Midbrain (tissue), 1 donor: ENCODE measurements around the gene PTK6.
A peak's percentile ranks its signal among the peaks of the same experiment; 100 is the strongest.
"Not testable (repeated sequence)": the region's sequence is repeated elsewhere in the genome, so short reads cannot be mapped to it uniquely, and the experiment has no call there.

Source experiments
- DNase-seq: peaks from one replicate; lab custom pipeline; 2025; lab: John Stamatoyannopoulos, UW

The PTK6 gene

DNA sequence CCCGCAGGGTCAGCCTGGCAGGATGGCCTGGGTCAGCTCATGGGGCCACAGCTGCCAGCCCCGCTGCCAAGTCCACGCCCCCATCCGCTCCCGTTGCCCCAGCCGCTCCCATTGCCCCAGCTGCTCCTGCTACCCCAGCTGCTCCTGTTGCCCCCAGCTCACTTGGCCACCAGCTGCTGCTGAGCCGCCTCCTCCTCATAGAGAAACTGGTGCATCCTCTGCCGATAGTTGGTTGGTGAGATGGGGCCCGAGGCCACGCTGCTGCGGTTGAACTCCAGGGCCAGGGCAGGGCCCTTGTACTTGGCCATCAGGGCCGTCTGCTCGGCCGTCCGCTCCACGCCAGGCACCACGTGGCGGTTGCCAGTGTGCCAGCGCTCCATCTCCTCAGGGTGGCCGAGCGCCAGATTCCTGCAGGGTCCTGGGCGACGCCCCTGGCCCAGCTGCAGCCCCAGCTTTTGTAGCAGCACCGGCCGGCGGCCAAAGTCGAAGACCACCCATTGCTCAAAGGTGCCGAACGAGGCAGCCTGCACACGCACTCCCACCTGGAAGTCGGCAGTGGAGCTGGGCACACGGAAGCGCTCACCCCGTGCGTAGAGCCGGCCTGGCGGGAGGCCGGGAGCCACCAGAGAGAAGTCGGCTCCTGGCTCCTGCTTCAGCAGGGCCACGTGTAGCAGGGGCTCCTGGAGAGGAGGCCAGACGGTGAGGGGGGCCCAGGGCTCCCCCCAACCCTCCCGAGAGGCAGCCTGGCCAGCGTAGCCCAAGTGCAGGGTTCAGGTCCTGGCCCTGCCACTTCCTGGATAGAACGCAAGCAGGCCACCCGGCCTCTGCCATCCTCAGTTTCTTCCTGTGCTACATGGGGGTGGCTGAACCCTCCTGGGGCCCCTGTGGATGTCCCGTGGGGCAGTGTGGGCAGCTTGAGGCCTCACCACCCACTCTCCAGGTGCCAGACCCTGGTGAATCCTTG lies 32.1 kb upstream of the PTK6 start:
- no peak for DNase-seq

GRCh38 chr20:63568170-63568981 lies 31.2 kb upstream of the PTK6 start:
- DNase-seq = no peak

- DNase-seq = peak; percentile 18
Measured at GRCh38 chr20:63567386-63568169, 30.4 kb upstream of the PTK6 start.

- DNase-seq = no peak
Measured at GRCh38 chr20:63567136-63567385, 29.9 kb upstream of the PTK6 start.

GRCh38 chr20:63566395-63567135 lies 29.4 kb upstream of the PTK6 start:
- DNase-seq = no peak

GRCh38 chr20:63565699-63566335 lies 28.6 kb upstream of the PTK6 start:
- no peak for DNase-seq

DNA sequence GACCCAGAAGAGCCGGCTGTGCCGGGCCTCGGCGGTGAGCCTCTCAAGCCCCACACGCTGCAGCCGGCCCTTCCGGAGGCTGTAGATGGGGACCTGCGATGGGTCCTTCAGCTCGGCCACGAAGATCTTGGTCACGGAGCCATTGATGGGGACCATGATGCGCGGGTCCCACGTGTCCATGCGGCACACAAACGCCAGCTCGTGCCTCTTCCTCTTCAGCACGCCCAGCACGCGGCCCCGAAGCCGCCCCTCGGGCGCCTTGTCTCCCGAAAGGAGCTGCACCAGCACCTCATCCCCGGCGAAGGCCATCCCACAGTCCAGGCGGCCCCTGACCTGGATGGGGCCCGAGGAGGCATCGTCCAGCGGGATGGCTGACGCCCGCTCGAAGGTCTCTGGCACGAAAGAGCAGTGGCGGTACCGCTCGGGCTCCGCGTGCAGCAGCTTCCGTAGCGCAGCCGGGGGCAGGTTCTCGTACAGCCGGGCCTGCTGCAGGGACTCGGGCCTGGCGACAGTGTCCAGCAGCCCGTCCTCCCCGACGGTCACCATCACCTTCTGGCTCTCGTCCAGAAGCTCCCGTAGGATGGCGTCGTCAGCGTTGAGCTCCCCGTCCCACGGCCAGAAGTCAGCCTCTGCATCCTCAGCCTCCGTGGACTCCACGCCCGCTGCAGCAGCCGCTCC lies 28.0 kb upstream of the PTK6 start:
- DNase-seq = no peak

DNA sequence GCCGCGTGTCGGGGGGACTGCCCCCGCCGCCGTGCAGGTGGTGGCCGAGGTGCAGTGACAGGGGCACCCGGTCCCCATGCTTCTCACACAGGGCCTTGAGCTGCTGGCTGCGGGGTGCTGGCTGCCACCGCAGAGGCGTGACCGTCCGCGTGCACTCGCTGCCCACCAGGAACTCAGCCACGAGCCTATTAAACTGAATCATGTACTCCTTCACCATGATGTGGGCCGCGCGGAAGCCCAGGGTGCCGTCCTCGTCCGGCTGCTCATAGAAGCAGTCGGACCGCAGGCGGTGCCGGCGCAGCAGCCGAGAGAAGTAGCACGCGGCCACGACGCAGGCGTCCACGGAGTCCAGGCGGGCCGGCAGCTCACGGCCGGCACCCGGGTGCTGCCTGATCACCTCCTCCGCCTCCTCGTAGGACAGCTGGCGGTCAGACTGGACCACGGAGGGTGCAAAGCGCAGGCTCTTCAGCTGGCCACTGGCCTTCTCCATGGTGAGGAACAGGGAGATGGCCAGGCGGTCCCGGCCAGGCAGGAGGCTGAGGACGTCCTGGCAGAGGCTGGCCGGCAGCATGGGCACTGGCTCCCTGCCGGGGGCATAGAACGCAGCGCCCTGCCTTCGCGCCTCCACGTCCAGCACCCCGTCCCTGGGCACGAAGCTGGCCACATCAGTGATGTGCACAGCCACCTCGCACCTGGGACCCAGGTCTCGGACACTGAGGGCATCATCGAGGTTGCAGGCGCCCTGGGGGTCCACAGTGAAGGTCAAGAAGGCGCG lies 27.0 kb upstream of the PTK6 start:
- no peak for DNase-seq

DNA sequence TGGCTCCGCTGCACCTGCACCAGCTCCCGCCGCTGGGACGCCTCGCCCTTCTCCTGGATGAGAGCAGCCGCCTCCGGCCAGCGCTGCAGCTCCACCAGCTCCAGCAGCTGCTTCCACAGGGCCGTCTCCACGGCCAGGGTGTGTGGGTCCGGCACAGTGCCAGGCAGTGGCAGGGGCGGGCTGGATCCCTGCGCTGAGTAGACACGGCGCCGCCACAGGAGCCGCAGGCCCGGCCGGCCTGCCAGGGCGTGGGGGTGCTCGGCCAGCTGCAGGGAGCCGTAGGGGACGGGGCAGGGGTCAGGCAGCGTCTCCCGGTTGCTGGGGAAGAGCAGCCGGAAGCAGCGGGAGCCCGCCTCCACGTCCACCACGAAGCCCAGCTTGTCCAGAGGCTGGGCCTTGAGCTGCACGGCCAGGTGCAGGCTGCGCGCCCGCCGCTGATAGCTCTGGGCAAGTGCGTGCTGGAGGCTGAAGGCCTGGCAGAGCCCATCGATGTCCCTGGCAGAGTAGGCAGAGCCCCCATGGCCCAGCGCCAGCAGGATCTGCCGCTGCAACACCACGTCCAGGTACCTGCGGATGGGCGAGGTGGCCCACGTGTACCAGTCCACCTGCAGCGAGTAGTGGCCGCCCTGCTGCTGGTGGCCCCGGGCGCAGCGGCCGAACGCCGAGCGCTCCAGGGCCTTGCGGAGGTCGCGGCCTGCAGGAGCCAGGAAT lies 26.2 kb upstream of the PTK6 start:
- no peak for DNase-seq

DNA sequence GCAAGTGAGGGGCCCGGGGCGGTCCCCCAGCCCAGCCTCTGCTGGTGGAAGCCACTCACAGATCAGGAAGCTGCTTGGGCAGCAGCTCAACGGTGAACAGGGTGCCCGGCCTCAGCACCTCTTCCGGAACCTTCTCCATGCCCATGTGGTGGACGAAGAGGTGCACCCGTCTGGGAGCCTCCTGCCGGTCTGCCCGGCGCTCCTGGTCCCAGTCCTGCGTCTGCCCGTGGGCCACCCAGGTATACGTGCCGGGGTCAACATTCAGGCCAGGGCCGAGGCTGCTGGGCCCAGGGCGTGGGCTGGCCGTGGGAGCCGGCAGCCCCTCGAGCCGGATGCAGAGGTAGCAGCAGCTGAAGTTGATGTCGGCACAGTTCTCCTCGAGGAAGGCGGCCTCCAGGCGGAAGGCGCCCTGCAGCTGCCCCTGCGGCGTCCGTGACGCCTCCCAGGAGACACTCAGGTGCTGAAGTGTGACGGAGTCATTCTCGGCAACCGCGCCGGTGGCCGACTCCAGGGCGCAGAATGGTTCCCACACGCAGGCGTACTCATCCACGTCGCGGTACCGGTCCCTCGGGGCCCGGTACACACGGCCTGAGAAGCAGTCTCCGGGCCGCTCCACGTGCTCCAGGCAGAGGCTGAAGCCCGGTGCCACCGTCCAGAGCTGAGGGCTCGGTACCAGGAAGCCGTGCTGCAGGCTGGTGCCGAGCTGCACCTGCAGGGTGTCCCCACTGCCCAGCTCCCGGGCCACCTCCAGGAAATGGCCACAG lies 25.5 kb upstream of the PTK6 start:
- no peak for DNase-seq

DNA sequence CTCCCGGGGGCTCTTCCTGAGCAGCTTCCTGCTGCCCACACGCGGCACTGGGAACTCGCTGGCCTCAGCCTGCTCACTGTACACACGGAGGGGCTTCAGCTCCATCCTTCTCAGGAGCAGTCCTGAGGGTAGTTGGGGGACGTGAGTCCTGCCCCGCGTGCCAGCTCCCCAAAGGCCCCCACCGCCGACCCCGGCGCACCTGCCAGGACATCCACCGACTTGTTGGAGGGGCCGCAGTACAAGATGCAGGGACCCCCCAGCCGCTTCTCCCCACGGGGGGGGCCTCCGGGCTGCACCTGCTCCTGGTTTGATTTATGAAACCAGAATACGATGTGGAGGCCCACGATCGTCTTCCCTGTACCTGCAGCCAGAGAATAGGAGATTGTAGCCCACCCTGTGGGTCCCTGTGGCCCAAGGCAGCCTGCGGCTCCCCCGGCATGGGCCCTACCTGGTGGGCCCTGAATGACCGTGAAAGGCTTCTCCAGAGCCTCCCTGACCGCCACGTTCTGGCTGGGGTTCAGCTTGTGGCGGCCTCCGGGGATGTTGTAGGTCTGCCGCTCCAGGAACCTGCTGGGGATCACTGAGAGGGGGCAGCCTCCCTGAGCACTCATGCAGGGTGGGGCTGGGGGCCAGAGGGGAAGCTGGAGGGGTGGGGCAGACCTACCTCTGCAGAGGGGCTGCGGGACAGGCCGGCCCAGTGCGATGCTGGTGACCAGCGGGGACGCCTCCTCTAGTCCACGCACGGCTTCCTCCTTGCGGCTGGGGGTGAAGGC lies 24.6 kb upstream of the PTK6 start:
- DNase-seq = no peak

GRCh38 chr20:63560856-63561609 lies 23.9 kb upstream of the PTK6 start:
- no peak for DNase-seq

GRCh38 chr20:63560333-63560805 lies 23.2 kb upstream of the PTK6 start:
- DNase-seq = no peak

- not testable (repeated sequence) for DNase-seq
Measured at GRCh38 chr20:63559485-63560332, 22.5 kb upstream of the PTK6 start.

DNA sequence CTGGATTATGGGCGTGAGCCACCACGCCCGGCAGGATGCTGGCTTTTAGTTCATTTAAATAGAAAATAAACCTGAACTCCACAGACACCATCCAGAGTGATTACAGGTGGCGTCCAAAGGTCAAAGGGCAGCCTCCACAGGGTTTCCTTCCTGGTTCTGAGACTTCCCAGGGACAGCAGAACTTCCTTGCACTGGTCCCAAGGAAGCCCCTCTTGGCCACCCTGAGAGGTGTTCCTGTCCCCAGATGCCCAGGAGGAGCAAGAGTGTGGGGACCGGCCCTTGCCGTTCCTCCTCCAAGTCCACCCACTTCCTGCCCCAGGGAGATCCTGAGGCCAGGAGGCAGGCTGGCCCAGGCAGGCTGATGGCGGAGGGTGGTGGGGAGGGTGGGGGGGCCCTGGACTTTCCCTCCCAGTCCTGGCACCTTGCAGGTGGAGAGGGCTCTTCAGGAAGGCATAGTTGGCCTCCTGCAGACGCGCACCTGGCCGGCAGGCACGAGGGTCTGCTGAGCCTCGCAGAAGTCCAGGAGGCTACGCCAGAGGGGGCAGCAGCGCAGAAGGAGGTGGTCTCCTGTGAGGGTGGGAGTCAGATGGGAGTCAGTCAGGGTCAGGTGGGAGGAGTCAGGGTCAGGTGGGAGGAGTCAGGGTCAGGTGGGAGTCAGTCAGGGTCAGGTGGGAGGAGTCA lies 21.8 kb upstream of the PTK6 start:
- DNase-seq = no peak
